Neural crest cell (in vitro differentiated cells): ENCODE data around the gene HCFC1R1. TPM values are rescaled to one million over a fixed set of nuclear protein-coding genes. Genes with fewer than 3 reads are reported as not detected.

Experiments
- DNase-seq: peaks from one replicate; pipeline ENCODE4 v3.0.0; 2021; ENCODE audit warnings: low read depth, mixed read lengths, low spot score
- H3K27ac Mint-ChIP-seq: one replicate; pipeline ENCODE4 v1.8.0; 2021; ENCODE audit warnings: mild to moderate bottlenecking, mixed read lengths; ENCODE audit not compliant: unreplicated experiment
- H3K27me3 Mint-ChIP-seq: 2 replicates; pipeline ENCODE4 v1.8.0; 2021; ENCODE audit warnings: low read depth, mild to moderate bottlenecking, mixed read lengths
- H3K36me3 Mint-ChIP-seq: 2 replicates; pipeline ENCODE4 v1.8.0; 2021; ENCODE audit warnings: low read depth, mild to moderate bottlenecking, mixed read lengths
- H3K4me1 Mint-ChIP-seq: 2 replicates; pipeline ENCODE4 v1.8.0; 2021; ENCODE audit warnings: mixed read lengths
- H3K4me3 Mint-ChIP-seq: one replicate; pipeline ENCODE4 v1.8.0; 2021; ENCODE audit warnings: mild to moderate bottlenecking, mixed read lengths
- H3K9me3 Mint-ChIP-seq: 2 replicates; pipeline ENCODE4 v1.8.0; 2021; ENCODE audit warnings: mixed read lengths
- total RNA-seq: library from RNA; stranded (reverse); gene quantifications from 2 replicates; pipeline ENCODE4 v1.2.1, GENCODE V29; 2021
- TF ChIP-seq, protein P1 (sequence below): fragments of 200-600 bp; sonication (generic); conservative IDR thresholded peaks from 2 replicates; pipeline ENCODE4 v1.5.0; 2021; ENCODE audit warnings: antibody characterized with exemption, mild to moderate bottlenecking

Gene HCFC1R1
- total RNA-seq, 1 donor from 2014 or later, result 23.7 TPM

GRCh38 chr16:3051494-3051893 is 27.8 kb upstream of the HCFC1R1 start:
- Mint-ChIP-seq H3K27ac (no peak overlapping the region), H3K27me3 (peaks cover 41% of the 10 kb centered on the region)

GRCh38 chr16:3051009-3051408 is 27.3 kb upstream of the HCFC1R1 start:
- TF ChIP-seq, protein P1, sequence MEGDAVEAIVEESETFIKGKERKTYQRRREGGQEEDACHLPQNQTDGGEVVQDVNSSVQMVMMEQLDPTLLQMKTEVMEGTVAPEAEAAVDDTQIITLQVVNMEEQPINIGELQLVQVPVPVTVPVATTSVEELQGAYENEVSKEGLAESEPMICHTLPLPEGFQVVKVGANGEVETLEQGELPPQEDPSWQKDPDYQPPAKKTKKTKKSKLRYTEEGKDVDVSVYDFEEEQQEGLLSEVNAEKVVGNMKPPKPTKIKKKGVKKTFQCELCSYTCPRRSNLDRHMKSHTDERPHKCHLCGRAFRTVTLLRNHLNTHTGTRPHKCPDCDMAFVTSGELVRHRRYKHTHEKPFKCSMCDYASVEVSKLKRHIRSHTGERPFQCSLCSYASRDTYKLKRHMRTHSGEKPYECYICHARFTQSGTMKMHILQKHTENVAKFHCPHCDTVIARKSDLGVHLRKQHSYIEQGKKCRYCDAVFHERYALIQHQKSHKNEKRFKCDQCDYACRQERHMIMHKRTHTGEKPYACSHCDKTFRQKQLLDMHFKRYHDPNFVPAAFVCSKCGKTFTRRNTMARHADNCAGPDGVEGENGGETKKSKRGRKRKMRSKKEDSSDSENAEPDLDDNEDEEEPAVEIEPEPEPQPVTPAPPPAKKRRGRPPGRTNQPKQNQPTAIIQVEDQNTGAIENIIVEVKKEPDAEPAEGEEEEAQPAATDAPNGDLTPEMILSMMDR, result no peak
- DNase-seq, result no peak
- H3K4me1 Mint-ChIP-seq, result no peaks in the 10 kb centered on the region
- H3K36me3 Mint-ChIP-seq, result no peaks in the 10 kb centered on the region
- peak overlapping the region; percentile 57 for H3K4me3 Mint-ChIP-seq
- H3K9me3 Mint-ChIP-seq, result no peaks in the 10 kb centered on the region
- H3K27me3 Mint-ChIP-seq, result peaks cover 41% of the 10 kb centered on the region
- H3K27ac Mint-ChIP-seq, result no peak overlapping the region

More at GRCh38 chr16:3051494-3051893, 27.8 kb upstream of the HCFC1R1 start:
- Mint-ChIP-seq H3K4me3 (peak overlapping the region; percentile 5), H3K36me3 (no peaks in the 10 kb centered on the region), H3K9me3 (no peaks in the 10 kb centered on the region), H3K4me1 (no peaks in the 10 kb centered on the region)
- no peak for DNase-seq
- TF ChIP-seq, protein P1, result no peak

DNA sequence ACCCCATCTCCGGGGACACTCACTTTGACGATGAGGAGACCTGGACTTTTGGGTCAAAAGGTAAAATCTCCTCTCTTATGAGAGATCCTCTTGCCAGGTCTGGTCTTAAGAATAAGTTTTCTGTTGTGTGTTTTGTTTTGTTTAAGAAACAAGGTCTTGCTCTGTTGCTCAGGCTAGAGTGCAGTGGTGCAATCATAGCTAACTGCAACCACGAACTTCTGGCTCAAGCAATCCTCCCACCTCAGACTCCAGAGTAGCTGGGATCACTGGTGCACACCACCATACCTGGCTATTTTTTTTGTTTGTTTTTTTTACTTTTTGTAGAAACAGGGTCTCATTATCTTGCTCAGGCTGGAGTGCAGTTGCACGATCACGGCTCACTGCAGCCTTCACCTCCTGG is 26.7 kb upstream of the HCFC1R1 start:
- peaks cover under 1% of the 10 kb centered on the region for H3K4me1 Mint-ChIP-seq
- no peaks in the 10 kb centered on the region for H3K9me3 Mint-ChIP-seq
- peaks cover 45% of the 10 kb centered on the region for H3K27me3 Mint-ChIP-seq
- peak overlapping the region; percentile 57 for H3K4me3 Mint-ChIP-seq
- DNase-seq, result no peak
- no peak overlapping the region for H3K27ac Mint-ChIP-seq
- TF ChIP-seq, protein P1, result no peak
- no peaks in the 10 kb centered on the region for H3K36me3 Mint-ChIP-seq

GRCh38 chr16:3049921-3050481 is 26.3 kb upstream of the HCFC1R1 start:
- Mint-ChIP-seq H3K4me3 (peak overlapping the region; percentile 57), H3K27me3 (peaks cover 50% of the 10 kb centered on the region), H3K36me3 (peaks cover 3% of the 10 kb centered on the region), H3K4me1 (peaks cover 4% of the 10 kb centered on the region), H3K27ac (no peak overlapping the region), H3K9me3 (no peaks in the 10 kb centered on the region)
- no peak for DNase-seq
- TF ChIP-seq, protein P1, result no peak

DNA sequence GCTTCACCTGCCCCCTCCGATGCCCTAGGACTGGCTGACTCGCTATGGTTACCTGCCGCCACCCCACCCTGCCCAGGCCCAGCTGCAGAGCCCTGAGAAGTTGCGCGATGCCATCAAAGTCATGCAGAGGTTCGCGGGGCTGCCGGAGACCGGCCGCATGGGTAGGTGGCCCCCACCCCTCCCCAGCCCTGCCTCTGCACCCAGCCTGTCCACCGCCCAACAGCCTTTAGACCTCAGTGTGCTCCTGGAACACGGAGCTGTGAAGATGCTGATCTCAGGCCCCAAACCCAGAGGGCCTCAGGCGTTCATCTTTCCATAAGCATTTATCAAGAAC is 23.6 kb upstream of the HCFC1R1 start:
- no peaks in the 10 kb centered on the region for H3K9me3 Mint-ChIP-seq
- peaks cover 3% of the 10 kb centered on the region for H3K36me3 Mint-ChIP-seq
- H3K4me3 Mint-ChIP-seq, result peak overlapping the region; percentile 71
- no peak overlapping the region for H3K27ac Mint-ChIP-seq
- peaks cover 8% of the 10 kb centered on the region for H3K4me1 Mint-ChIP-seq
- no peak for DNase-seq
- TF ChIP-seq, protein P1, result no peak
- peaks cover 76% of the 10 kb centered on the region for H3K27me3 Mint-ChIP-seq
